NB4 (cell line): ENCODE data around the gene ZNF79.

Experiments used
- DNase-seq: peaks from one replicate; pipeline ENCODE4 v3.0.0; 2010; ENCODE audit warnings: low read depth
- H3K4me3 ChIP-seq: one replicate; pipeline ENCODE4 v1.5.1; 2011; ENCODE audit warnings: mild to moderate bottlenecking, low read depth, low read length, moderate library complexity
- CTCF ChIP-seq: IDR thresholded peaks from one replicate; pipeline ENCODE4 v1.5.1; 2012; ENCODE audit warnings: low read depth, low read length
- MAX ChIP-seq: IDR thresholded peaks from 2 replicates; pipeline ENCODE4 v1.6.1; 2011; ENCODE audit warnings: low read depth, low read length
- MYC ChIP-seq: IDR thresholded peaks from 2 replicates; pipeline ENCODE4 v1.6.1; 2011; ENCODE audit warnings: low read depth, low read length
- POLR2A ChIP-seq: IDR thresholded peaks from 2 replicates; pipeline ENCODE4 v1.6.1; 2011; ENCODE audit warnings: mild to moderate bottlenecking; ENCODE audit not compliant: insufficient read length; ENCODE audit errors: extremely low read depth

The ZNF79 gene

GRCh38 chr9:127386249-127386648 lies 37.9 kb upstream of the ZNF79 start:
- H3K4me3 ChIP-seq = no peak overlapping the region
- DNase-seq = no peak

GRCh38 chr9:127386981-127387380 lies 37.2 kb upstream of the ZNF79 start:
- DNase-seq = no peak
- TF ChIP-seq CTCF (no peak), MYC (no peak), POLR2A (no peak), MAX (no peak)
- no peak overlapping the region for H3K4me3 ChIP-seq

More at GRCh38 chr9:127386249-127386648, 37.9 kb upstream of the ZNF79 start:
- TF ChIP-seq POLR2A (no peak), MYC (no peak), CTCF (no peak)

DNA sequence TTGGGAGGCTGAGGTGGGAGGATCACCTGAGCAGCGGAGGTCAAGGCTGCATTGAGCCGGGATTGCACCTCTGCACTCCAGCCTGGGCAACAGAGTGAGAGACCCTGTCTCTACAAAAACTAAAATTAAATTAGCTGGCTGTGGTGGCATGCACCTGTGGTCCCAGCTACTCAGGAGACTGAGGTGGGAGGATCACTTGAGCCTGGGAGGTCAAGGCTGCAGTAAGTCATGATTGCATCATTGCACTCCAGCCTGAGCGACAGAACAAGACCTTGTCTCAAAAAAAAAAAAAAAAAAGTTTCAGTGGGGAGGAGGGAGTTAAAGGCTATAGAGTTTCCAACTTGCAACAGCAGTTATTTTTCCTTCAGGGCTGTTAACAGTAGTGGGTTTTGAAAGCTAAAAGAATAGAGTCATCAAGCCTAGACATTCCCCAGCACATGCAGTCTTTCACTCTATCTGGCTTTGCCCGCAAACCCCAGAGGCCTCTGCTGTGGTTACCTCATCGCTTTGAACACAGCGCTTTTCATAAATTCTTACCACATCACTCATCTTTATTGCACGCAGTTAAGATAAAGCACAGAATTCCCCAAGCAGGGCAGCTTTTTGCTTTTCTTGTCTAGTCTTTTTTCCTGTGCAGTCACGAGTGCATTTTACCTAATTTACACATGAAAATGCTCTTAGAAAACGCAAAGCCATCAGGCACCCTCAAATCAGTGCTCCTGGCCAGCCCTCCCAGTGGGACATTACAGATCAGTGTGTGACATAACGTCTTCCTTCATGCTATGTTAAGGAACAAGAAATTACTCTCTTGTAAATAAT lies 35.9 kb upstream of the ZNF79 start:
- TF ChIP-seq POLR2A (no peak), CTCF (no peak), MYC (peak; percentile 78), MAX (peak; percentile 71)
- DNase-seq = peak; percentile 96
- H3K4me3 ChIP-seq = no peak overlapping the region

- no peak overlapping the region for H3K4me3 ChIP-seq
- TF ChIP-seq POLR2A = no peak
- TF ChIP-seq MYC = no peak
- TF ChIP-seq CTCF = no peak
- no peak for TF ChIP-seq MAX
- DNase-seq = no peak
Measured at GRCh38 chr9:127388856-127389238, 35.3 kb upstream of the ZNF79 start.

GRCh38 chr9:127389381-127390247 lies 34.6 kb upstream of the ZNF79 start:
- no peak for DNase-seq
- no peak overlapping the region for H3K4me3 ChIP-seq
- TF ChIP-seq POLR2A (no peak), MAX (0 out of 2 replicates have a peak, but pooled peaks have one; percentile 5)

GRCh38 chr9:127390248-127390545 lies 34.0 kb upstream of the ZNF79 start:
- no peak overlapping the region for H3K4me3 ChIP-seq
- DNase-seq = no peak
- TF ChIP-seq POLR2A (no peak), MYC (no peak), CTCF (no peak), MAX (no peak)
